GM12878 (cell line): ENCODE measurements around the gene ZFAND2B. TPM values are rescaled to one million over a fixed set of nuclear protein-coding genes. Genes with fewer than 3 reads are reported as not detected.
A peak's percentile ranks its signal among the peaks of the same experiment; 100 is the strongest.

ENCODE experiments used
- DPF2 ChIP-seq: fragments of 450-650 bp; IDR thresholded peaks from 2 replicates; pipeline ENCODE4 v1.6.1; 2017; ENCODE audit warnings: mild to moderate bottlenecking
- EZH2 ChIP-seq: IDR thresholded peaks from 2 replicates; pipeline ENCODE4 v1.6.1; 2012; ENCODE audit warnings: low read depth, mild to moderate bottlenecking, control low read depth, inconsistent platforms, low read length, borderline replicate concordance; ENCODE audit not compliant: control insufficient read depth
- HCFC1 ChIP-seq: fragments of 150-350 bp; IDR thresholded peaks from 2 replicates; pipeline ENCODE4 v1.6.1; 2014; ENCODE audit warnings: low read length
- LARP7 ChIP-seq: fragments of 450-650 bp; IDR thresholded peaks from 2 replicates; pipeline ENCODE4 v1.6.1; 2017; ENCODE audit warnings: mild to moderate bottlenecking
- MXI1 ChIP-seq: fragments of 150-350 bp; IDR thresholded peaks from 2 replicates; pipeline ENCODE4 v1.6.1; 2011; ENCODE audit warnings: low read depth, mild to moderate bottlenecking, inconsistent platforms, low read length, improper control_type of control experiment
- NR2C1 ChIP-seq: fragments of 450-650 bp; IDR thresholded peaks from 2 replicates; pipeline ENCODE4 v1.6.1; 2017; ENCODE audit warnings: antibody characterized with exemption, mild to moderate bottlenecking, moderate library complexity
- PAX5 ChIP-seq: IDR thresholded peaks from 2 replicates; pipeline ENCODE4 v1.6.1; 2011; ENCODE audit warnings: low read depth, low read length, borderline replicate concordance
- RUNX3 ChIP-seq: IDR thresholded peaks from 2 replicates; pipeline ENCODE4 v1.6.1; 2012; ENCODE audit warnings: low read length, inconsistent platforms
- TAF1 ChIP-seq: IDR thresholded peaks from 2 replicates; pipeline ENCODE4 v1.6.1; 2011; ENCODE audit warnings: mild to moderate bottlenecking, low read depth, low read length, borderline replicate concordance
- TBL1XR1 ChIP-seq: IDR thresholded peaks from 2 replicates; pipeline ENCODE4 v1.6.1; 2012; ENCODE audit warnings: low read depth, low read length, improper control_type of control experiment
- TCF3 ChIP-seq: IDR thresholded peaks from 2 replicates; pipeline ENCODE4 v1.6.1; 2012; ENCODE audit warnings: low read depth, mild to moderate bottlenecking, low read length, borderline replicate concordance; ENCODE audit not compliant: insufficient read depth
- polyA plus RNA-seq, 11 experiments: library from polyadenylated mRNA; depleted of rRNA in 4 of 11; unstranded in 6 of 11; stranded (reverse) in 5 of 11; fragments of >200 nt; fragmentation: Nextera tagmentation in 4 of 11; fragmentation: Illumina TruSeq in 1 of 11; extraction: Ambion mirVana in 4 of 11; extraction: Trizol in 1 of 11; gene quantifications; 1 replicate in 1 of 11; 2 replicates in 10 of 11; pipeline versions ENCODE4 v1.2.1 to v1.2.3, GENCODE V29; 2011 to 2016; ENCODE audit warnings: inconsistent platforms in 2 of 11, missing spikeins in 2 of 11, low read depth in 1 of 11
- total RNA-seq, 4 experiments: library from RNA; depleted of rRNA in 3 of 4; stranded (reverse); fragments of >200 nt in 3 of 4; fragmentation: Illumina TruSeq in 1 of 4; extraction: Trizol in 1 of 4; gene quantifications; 2 replicates each; pipeline versions ENCODE4 v1.2.1 to v1.2.3, GENCODE V29; 2013 to 2021
- TF ChIP-seq, protein P1 (sequence below): fragments of 450-650 bp; IDR thresholded peaks from 2 replicates; pipeline ENCODE4 v1.6.1; 2016; ENCODE audit warnings: mild to moderate bottlenecking
- TF ChIP-seq, protein P2 (sequence below): IDR thresholded peaks from 2 replicates; pipeline ENCODE4 v1.6.1; 2011; ENCODE audit warnings: borderline replicate concordance, low read depth, mild to moderate bottlenecking, moderate library complexity, low read length; ENCODE audit not compliant: insufficient read depth, poor library complexity, severe bottlenecking
- TF ChIP-seq, protein P3 (sequence below): IDR thresholded peaks from 2 replicates; pipeline ENCODE4 v1.6.1; 2011; ENCODE audit warnings: low read depth, low read length, improper control_type of control experiment, borderline replicate concordance
- TF ChIP-seq, protein P4 (sequence below): IDR thresholded peaks from 2 replicates; pipeline ENCODE4 v1.6.1; 2012; ENCODE audit warnings: low read depth, low read length, improper control_type of control experiment
- TF ChIP-seq, protein P5 (sequence below): IDR thresholded peaks from 2 replicates; pipeline ENCODE4 v1.6.1; 2012; ENCODE audit warnings: improper control_type of control experiment, low read depth, low read length; ENCODE audit not compliant: insufficient replicate concordance
- TF ChIP-seq, protein P6 (sequence below): fragments of 450-650 bp; IDR thresholded peaks from 2 replicates; pipeline ENCODE4 v1.6.1; 2017; ENCODE audit warnings: low read depth, mild to moderate bottlenecking, moderate library complexity

The ZFAND2B gene
- total and polyA plus RNA-seq, 10 of the 15 experiments (the other 5 are each of a cell fraction or from before 2014, with no cell fraction given), result 5.4 to 28.1 (median 22.4) TPM

DNA sequence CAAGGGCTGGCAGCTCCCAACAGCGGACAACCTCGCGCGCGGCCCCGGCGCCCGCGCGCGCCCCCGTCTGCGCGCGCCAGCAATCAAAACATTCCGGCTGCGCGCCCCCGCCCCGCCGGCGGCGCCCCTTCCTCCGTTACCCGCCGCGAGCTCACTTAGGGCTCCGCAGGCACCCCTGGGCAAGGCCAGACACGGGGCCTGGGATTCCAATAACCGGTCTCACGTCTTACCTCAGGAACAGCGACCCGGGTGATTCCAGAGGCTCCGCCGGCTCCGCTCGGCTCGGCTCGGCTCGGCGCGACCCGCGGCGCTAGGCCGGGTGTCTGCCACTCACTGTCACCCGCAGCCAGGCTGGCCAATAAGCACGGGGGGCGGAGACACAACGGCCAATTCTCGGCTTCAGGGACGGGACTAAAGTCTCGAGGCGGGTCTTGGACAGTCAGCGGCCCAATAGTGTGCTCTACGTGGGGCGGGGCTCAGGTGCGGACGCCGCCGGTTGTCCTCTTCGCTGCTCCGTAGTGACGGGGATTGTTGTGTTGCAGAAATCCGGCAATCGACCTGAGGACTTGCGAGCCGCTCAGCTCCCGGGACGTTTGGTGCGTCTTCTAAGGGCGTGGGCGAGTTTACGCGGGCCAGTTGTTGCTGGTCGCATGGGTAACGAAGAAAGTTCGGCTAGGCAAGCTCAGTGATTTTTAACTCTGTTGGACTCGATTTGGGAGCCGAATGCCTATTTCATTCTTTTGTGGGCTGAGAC is 22.9 kb downstream of the ZFAND2B start, which contains the start of the genes ANKZF1 and ATG9A (continued):
- TF ChIP-seq, protein P1, sequence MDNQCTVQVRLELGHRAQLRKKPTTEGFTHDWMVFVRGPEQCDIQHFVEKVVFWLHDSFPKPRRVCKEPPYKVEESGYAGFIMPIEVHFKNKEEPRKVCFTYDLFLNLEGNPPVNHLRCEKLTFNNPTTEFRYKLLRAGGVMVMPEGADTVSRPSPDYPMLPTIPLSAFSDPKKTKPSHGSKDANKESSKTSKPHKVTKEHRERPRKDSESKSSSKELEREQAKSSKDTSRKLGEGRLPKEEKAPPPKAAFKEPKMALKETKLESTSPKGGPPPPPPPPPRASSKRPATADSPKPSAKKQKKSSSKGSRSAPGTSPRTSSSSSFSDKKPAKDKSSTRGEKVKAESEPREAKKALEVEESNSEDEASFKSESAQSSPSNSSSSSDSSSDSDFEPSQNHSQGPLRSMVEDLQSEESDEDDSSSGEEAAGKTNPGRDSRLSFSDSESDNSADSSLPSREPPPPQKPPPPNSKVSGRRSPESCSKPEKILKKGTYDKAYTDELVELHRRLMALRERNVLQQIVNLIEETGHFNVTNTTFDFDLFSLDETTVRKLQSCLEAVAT, result peak; percentile 86
- TF ChIP-seq, protein P2, sequence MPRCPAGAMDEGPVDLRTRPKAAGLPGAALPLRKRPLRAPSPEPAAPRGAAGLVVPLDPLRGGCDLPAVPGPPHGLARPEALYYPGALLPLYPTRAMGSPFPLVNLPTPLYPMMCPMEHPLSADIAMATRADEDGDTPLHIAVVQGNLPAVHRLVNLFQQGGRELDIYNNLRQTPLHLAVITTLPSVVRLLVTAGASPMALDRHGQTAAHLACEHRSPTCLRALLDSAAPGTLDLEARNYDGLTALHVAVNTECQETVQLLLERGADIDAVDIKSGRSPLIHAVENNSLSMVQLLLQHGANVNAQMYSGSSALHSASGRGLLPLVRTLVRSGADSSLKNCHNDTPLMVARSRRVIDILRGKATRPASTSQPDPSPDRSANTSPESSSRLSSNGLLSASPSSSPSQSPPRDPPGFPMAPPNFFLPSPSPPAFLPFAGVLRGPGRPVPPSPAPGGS, result no peak
- TF ChIP-seq, protein P3, sequence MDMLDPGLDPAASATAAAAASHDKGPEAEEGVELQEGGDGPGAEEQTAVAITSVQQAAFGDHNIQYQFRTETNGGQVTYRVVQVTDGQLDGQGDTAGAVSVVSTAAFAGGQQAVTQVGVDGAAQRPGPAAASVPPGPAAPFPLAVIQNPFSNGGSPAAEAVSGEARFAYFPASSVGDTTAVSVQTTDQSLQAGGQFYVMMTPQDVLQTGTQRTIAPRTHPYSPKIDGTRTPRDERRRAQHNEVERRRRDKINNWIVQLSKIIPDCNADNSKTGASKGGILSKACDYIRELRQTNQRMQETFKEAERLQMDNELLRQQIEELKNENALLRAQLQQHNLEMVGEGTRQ, result no peak
- TF ChIP-seq TCF3 (no peak), NR2C1 (no peak; the same call in 1 of the 2 replicates), TBL1XR1 (no peak), PAX5 (0 out of 2 replicates have a peak, but pooled peaks have one; percentile 19), DPF2 (peak; percentile 100), HCFC1 (peak; percentile 40; the same call in 1 of the 2 replicates), LARP7 (peak; percentile 70; the same call in 1 of the 2 replicates), RUNX3 (no peak), TAF1 (peak; percentile 80; the same call in 1 of the 2 replicates), MXI1 (peak; percentile 53), EZH2 (no peak)
- TF ChIP-seq, protein P4, sequence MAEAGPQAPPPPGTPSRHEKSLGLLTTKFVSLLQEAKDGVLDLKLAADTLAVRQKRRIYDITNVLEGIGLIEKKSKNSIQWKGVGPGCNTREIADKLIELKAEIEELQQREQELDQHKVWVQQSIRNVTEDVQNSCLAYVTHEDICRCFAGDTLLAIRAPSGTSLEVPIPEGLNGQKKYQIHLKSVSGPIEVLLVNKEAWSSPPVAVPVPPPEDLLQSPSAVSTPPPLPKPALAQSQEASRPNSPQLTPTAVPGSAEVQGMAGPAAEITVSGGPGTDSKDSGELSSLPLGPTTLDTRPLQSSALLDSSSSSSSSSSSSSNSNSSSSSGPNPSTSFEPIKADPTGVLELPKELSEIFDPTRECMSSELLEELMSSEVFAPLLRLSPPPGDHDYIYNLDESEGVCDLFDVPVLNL, result no peak
- TF ChIP-seq, protein P5, sequence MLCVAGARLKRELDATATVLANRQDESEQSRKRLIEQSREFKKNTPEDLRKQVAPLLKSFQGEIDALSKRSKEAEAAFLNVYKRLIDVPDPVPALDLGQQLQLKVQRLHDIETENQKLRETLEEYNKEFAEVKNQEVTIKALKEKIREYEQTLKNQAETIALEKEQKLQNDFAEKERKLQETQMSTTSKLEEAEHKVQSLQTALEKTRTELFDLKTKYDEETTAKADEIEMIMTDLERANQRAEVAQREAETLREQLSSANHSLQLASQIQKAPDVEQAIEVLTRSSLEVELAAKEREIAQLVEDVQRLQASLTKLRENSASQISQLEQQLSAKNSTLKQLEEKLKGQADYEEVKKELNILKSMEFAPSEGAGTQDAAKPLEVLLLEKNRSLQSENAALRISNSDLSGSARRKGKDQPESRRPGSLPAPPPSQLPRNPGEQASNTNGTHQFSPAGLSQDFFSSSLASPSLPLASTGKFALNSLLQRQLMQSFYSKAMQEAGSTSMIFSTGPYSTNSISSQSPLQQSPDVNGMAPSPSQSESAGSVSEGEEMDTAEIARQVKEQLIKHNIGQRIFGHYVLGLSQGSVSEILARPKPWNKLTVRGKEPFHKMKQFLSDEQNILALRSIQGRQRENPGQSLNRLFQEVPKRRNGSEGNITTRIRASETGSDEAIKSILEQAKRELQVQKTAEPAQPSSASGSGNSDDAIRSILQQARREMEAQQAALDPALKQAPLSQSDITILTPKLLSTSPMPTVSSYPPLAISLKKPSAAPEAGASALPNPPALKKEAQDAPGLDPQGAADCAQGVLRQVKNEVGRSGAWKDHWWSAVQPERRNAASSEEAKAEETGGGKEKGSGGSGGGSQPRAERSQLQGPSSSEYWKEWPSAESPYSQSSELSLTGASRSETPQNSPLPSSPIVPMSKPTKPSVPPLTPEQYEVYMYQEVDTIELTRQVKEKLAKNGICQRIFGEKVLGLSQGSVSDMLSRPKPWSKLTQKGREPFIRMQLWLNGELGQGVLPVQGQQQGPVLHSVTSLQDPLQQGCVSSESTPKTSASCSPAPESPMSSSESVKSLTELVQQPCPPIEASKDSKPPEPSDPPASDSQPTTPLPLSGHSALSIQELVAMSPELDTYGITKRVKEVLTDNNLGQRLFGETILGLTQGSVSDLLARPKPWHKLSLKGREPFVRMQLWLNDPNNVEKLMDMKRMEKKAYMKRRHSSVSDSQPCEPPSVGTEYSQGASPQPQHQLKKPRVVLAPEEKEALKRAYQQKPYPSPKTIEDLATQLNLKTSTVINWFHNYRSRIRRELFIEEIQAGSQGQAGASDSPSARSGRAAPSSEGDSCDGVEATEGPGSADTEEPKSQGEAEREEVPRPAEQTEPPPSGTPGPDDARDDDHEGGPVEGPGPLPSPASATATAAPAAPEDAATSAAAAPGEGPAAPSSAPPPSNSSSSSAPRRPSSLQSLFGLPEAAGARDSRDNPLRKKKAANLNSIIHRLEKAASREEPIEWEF, result no peak
- TF ChIP-seq, protein P6, sequence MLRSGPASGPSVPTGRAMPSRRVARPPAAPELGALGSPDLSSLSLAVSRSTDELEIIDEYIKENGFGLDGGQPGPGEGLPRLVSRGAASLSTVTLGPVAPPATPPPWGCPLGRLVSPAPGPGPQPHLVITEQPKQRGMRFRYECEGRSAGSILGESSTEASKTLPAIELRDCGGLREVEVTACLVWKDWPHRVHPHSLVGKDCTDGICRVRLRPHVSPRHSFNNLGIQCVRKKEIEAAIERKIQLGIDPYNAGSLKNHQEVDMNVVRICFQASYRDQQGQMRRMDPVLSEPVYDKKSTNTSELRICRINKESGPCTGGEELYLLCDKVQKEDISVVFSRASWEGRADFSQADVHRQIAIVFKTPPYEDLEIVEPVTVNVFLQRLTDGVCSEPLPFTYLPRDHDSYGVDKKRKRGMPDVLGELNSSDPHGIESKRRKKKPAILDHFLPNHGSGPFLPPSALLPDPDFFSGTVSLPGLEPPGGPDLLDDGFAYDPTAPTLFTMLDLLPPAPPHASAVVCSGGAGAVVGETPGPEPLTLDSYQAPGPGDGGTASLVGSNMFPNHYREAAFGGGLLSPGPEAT, result peak; percentile 68; the same call in 1 of the 2 replicates
